ENCODE data around the gene NDUFS7. TPM values are rescaled to one million over a fixed set of nuclear protein-coding genes. Genes with fewer than 3 reads are reported as not detected.

NDUFS7 gene
- total RNA-seq, 3 donors from 2014 or later (not counting 1 experiment from before 2014, with no cell fraction given): 60.8 to 67.9 (median 66.6) TPM

DNA sequence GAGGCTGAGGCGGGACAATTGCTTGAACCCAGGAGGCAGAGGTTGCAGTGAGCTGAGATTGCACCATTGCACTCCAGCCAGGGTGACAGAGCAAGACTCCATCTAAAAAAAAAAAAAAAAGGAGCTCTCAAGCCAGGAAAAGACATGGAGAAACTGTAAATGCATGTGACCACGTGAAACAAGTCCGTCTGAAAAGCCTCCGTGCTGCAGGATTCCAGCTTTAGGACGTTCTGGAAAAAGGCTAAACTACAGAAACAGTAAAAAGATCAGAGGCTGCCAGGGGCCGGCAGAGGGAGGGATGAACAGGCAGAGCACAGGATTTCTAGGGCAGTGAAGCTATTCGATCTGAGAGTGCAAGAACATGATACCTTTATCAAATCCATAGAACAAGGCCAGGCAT lies 40.7 kb upstream of the NDUFS7 start:
- H3K27me3 Mint-ChIP-seq (ENCODE audit: low read depth in 2 of 2): peaks cover 0 to 2% of the 10 kb centered on the region in 2 donors
- H3K4me1 ChIP-seq (ENCODE audit: control insufficient read depth, insufficient read depth, low read length): no peaks in the 10 kb centered on the region
- H3K27me3 ChIP-seq (ENCODE audit: control insufficient read depth, insufficient read depth, low read length): no peaks in the 10 kb centered on the region
- no peak for DNase-seq
- 83% methylated on average over 7 of the region's 7 CpGs for WGBS (ENCODE audit: insufficient coverage)
- H3K27ac ChIP-seq (ENCODE audit: low read length): no peak overlapping the region
- H3K36me3 ChIP-seq (ENCODE audit: control insufficient read depth, insufficient read depth, low read length): no peaks in the 10 kb centered on the region
- H3K36me3 Mint-ChIP-seq: no peaks in the 10 kb centered on the region
- no peak overlapping the region for H3K27ac Mint-ChIP-seq
- TF ChIP-seq, protein P1, sequence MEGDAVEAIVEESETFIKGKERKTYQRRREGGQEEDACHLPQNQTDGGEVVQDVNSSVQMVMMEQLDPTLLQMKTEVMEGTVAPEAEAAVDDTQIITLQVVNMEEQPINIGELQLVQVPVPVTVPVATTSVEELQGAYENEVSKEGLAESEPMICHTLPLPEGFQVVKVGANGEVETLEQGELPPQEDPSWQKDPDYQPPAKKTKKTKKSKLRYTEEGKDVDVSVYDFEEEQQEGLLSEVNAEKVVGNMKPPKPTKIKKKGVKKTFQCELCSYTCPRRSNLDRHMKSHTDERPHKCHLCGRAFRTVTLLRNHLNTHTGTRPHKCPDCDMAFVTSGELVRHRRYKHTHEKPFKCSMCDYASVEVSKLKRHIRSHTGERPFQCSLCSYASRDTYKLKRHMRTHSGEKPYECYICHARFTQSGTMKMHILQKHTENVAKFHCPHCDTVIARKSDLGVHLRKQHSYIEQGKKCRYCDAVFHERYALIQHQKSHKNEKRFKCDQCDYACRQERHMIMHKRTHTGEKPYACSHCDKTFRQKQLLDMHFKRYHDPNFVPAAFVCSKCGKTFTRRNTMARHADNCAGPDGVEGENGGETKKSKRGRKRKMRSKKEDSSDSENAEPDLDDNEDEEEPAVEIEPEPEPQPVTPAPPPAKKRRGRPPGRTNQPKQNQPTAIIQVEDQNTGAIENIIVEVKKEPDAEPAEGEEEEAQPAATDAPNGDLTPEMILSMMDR (IDR thresholded peaks at IDR 0.05): no peak
- H3K4me3 Mint-ChIP-seq: no peak overlapping the region
- no peak for ATAC-seq
- H3K9me3 Mint-ChIP-seq: no peaks in the 10 kb centered on the region
- H3K4me1 Mint-ChIP-seq: no peaks in the 10 kb centered on the region
- H3K9me3 ChIP-seq (ENCODE audit: control insufficient read depth, insufficient read depth, low read length): no peaks in the 10 kb centered on the region
- no peak overlapping the region for H3K4me3 ChIP-seq (ENCODE audit: low read length)
- intact Hi-C loops (cut with micrococcal nuclease): no loop called here

DNA sequence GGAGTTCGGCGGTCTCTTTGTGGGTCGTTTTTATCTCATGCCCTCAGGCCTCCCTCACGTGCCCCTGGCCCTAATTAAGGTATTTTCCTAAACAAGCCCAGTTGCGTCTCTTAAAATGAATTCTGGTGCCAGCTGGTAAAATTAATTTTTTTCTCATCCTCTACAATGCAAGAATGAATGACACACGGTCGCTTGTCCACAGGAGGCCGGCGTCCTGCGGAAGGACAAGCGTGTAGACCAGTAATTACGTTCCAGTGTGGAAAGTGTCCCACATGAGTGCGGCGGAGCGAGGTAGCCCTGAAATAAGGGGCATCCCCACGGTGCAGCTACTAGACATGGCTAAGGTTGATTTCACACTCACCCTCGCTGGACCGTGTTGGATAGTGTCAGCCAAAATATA lies 34.5 kb upstream of the NDUFS7 start:
- intact Hi-C loops (cut with micrococcal nuclease): no loop called here
- no peaks in the 10 kb centered on the region for H3K9me3 ChIP-seq (ENCODE audit: control insufficient read depth, insufficient read depth, low read length)
- ATAC-seq: no peak

GRCh38 chr19:1350867-1351266 lies 32.8 kb upstream of the NDUFS7 start:
- Histone ChIP-seq H3K4me3 (ENCODE audit: low read length) (no peak overlapping the region), H3K36me3 (ENCODE audit: control insufficient read depth, insufficient read depth, low read length) (no peaks in the 10 kb centered on the region), H3K27me3 (ENCODE audit: control insufficient read depth, insufficient read depth, low read length) (no peaks in the 10 kb centered on the region), H3K27ac (ENCODE audit: low read length) (no peak overlapping the region), H3K4me1 (ENCODE audit: control insufficient read depth, insufficient read depth, low read length) (peaks cover 16% of the 10 kb centered on the region), H3K9me3 (ENCODE audit: control insufficient read depth, insufficient read depth, low read length) (no peaks in the 10 kb centered on the region)
- Mint-ChIP-seq H3K4me3 (no peak overlapping the region), H3K27ac (no peak overlapping the region), H3K9me3 (no peaks in the 10 kb centered on the region), H3K36me3 (no peaks in the 10 kb centered on the region), H3K4me1 (peaks cover 7 to 16% of the 10 kb centered on the region in 2 donors), H3K27me3 (ENCODE audit: low read depth in 2 of 2) (no peaks in the 10 kb centered on the region)
- 76% methylated on average over 5 of the region's 5 CpGs for WGBS (ENCODE audit: insufficient coverage)
- no peak for DNase-seq
- intact Hi-C loops (cut with micrococcal nuclease): no loop called here
- no peak for ATAC-seq
- TF ChIP-seq, protein P1 (IDR thresholded peaks at IDR 0.05): no peak

More for the DNA sequence above, 34.5 kb upstream of the NDUFS7 start:
- Mint-ChIP-seq H3K27ac (no peak overlapping the region), H3K36me3 (no peaks in the 10 kb centered on the region), H3K4me1 (peaks cover 0 to 4% of the 10 kb centered on the region in 2 donors), H3K9me3 (no peaks in the 10 kb centered on the region), H3K27me3 (ENCODE audit: low read depth in 2 of 2) (no peaks in the 10 kb centered on the region), H3K4me3 (no peak overlapping the region)
- Histone ChIP-seq H3K36me3 (ENCODE audit: control insufficient read depth, insufficient read depth, low read length) (no peaks in the 10 kb centered on the region), H3K27ac (ENCODE audit: low read length) (no peak overlapping the region), H3K27me3 (ENCODE audit: control insufficient read depth, insufficient read depth, low read length) (no peaks in the 10 kb centered on the region), H3K4me3 (ENCODE audit: low read length) (no peak overlapping the region), H3K4me1 (ENCODE audit: control insufficient read depth, insufficient read depth, low read length) (peaks cover 4% of the 10 kb centered on the region)
- WGBS (ENCODE audit: insufficient coverage): 90% methylated on average over 18 of the region's 18 CpGs
- DNase-seq: no peak
- TF ChIP-seq, protein P1 (IDR thresholded peaks at IDR 0.05): no peak

DNA sequence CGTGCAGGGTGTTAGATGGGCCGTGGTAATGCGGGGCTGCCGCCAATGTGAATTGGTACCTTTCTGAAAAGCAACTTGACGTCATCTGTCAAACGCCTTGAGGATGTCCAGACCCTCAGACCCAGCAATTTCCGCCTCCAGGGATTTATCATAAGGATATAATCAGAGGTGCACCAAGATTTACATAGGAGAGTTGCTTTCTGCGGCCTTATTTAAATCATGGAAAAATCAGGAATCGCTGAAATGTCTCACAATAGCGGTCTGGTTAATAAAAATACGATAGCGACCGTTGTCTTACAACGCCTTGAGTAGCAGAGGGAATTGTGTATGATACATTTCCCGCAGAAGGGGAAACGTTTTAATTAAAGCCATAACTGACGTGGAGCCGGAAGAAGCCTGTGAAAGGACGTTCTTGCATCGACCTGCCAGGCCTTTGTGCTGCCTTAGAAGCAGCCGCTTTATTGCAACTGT lies 32.3 kb upstream of the NDUFS7 start:
- Mint-ChIP-seq H3K27me3 (ENCODE audit: low read depth in 2 of 2) (no peaks in the 10 kb centered on the region), H3K27ac (no peak overlapping the region), H3K4me3 (peak overlapping the region; percentile 45), H3K4me1 (peaks cover 12 to 19% of the 10 kb centered on the region in 2 donors), H3K36me3 (no peaks in the 10 kb centered on the region), H3K9me3 (no peaks in the 10 kb centered on the region)
- intact Hi-C loops (cut with micrococcal nuclease): no loop called here
- ATAC-seq (no peak), DNase-seq (no peak)
- no peak overlapping the region for H3K4me3 ChIP-seq (ENCODE audit: low read length)
- TF ChIP-seq, protein P1 (IDR thresholded peaks at IDR 0.05): no peak
- no peaks in the 10 kb centered on the region for H3K9me3 ChIP-seq (ENCODE audit: control insufficient read depth, insufficient read depth, low read length)
- H3K36me3 ChIP-seq (ENCODE audit: control insufficient read depth, insufficient read depth, low read length): no peaks in the 10 kb centered on the region
- H3K27ac ChIP-seq (ENCODE audit: low read length): no peak overlapping the region
- H3K27me3 ChIP-seq (ENCODE audit: control insufficient read depth, insufficient read depth, low read length): no peaks in the 10 kb centered on the region
- WGBS (ENCODE audit: insufficient coverage): 96% methylated on average over 21 of the region's 21 CpGs
- H3K4me1 ChIP-seq (ENCODE audit: control insufficient read depth, insufficient read depth, low read length): peaks cover 19% of the 10 kb centered on the region

Measured in natural killer cell (primary cell).